ENCODE results near the gene PRKAG2.

Gene PRKAG2

DNA sequence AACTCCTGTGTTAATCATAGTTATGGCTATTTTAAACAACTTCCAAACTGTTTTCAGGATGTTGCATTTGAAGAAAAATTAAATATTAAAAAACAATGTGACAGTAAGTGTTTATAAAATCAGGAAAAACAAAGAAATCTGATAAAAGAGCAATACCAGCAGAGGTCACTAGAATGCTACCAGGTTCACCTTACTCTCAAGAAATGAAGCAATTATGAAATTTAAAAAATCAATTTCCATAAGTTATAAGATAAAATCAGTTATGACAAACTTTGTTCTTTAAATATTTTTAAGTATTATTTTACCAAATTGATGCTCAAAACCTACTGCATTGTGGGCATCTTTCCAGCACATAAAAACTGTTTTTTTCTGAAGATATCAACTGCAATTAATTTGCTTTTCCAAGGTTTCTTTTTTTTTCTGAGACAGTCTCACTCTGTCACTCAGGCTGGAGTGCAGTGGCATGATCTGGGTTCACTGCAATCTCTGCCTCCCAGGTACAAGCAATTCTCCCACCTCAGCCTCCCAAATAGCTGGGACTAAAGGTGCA is 306.5 kb downstream of the PRKAG2 start:
- no peak for DNase-seq (ENCODE audit: low read depth in 2 of 3, low spot score in 2 of 3)

DNA sequence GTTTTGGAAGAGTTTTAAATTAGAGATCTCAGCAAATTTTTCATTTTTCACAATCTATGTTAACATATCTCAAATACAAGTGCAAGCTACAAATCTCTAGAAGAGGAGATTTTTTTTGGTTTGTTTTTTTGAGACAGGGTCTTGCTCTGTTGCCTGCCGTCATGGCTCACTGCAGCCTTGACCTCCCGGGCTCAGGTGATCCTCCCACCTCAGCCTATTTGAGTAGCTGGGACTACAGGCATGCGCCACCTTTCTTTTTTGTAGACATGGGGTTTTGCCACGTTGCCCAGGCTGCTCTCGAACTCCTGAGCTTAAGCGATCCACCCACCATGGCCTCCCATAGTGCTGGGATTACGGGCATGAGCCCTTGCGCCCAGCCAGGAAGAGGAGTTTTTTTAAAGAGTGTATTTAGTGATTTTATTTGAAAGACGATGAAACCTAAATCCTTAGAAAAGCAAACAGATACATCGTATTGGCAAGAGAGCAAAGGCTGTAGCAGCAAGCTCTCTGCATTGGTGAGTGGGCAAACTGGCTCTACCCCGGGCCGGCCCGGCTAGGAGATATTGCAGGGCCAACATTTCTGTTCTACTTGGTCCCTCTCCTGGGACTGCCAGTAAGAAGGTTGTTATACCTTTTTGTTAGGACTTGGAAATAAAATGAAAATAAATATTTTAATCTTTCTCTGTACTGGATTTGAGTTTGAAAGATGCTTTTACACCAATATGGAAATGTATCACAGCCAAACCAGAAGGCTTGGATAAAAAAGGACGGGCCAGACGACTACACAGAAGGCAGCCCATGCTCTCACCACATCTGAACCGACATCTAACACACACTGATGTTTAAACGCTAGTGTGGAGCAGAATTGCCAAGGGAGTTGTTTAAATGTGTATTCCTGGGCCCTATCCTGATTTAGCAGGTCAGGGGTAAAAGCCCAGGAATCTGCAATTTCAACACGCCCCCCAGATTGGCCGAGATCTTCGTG is 307.7 kb downstream of the PRKAG2 start:
- DNase-seq (ENCODE audit: low read depth in 2 of 3, low spot score in 2 of 3), result no peak

DNA sequence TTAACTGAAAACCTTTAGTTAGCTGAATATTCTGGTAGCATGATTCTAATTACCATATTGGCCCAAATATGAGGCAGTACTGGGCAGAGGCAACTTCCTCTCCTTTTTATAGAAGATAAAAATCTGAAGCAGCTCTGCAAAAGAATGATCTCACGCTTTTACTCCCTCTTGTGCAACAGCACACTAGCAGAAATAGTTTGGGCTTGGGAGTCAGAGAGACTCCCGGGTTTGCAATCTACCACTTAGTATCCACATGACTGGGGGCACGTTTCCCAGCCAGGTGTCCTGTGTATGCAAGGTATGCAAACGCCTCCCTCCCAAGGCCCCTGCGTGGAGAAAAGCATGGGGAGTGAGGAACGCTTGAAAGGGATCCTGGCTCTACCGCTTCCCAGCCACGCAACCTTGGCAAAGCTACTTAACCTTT is 310.0 kb downstream of the PRKAG2 start:
- DNase-seq (ENCODE audit: low read depth in 2 of 3, low spot score in 2 of 3), result no peak

DNA sequence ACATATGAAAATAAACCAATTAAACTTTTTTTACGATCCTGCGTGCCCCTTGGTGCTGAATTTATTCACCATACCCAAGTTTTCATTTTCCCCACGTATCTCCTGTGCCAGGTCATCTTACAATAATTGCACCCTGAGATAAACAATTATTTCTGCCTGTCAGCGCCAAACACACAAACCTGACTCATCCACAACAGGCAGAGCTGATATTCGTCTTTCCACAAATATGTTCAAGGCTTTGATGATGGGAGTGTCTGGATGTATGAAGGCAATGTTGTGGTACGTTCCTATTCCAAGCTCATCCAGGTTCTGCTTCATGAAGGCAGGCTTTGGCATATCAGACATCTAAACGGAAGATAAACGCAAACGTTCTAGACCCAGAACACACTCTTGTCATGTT is 311.4 kb downstream of the PRKAG2 start:
- no peak for DNase-seq (ENCODE audit: low read depth in 2 of 3, low spot score in 2 of 3)

DNA sequence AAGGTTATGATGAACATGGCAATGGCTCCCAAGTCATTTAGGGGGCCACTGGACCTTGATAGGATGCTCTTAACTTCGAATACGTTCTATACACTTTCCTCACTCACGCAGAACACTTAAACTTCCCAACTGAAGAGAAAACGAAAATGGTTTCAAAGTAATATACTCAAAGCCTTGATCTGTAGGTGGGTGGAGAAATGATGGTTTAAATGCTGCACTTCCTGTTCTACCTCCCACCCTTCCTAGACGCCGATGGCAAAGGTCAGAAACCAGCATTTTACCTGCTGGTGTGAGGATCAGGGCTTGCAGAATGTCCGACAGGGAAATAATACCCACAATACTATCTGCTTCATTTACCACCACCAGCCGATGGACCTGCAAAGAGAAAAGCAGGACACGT is 316.7 kb downstream of the PRKAG2 start:
- no peak for DNase-seq (ENCODE audit: low read depth in 2 of 3, low spot score in 2 of 3)

DNA sequence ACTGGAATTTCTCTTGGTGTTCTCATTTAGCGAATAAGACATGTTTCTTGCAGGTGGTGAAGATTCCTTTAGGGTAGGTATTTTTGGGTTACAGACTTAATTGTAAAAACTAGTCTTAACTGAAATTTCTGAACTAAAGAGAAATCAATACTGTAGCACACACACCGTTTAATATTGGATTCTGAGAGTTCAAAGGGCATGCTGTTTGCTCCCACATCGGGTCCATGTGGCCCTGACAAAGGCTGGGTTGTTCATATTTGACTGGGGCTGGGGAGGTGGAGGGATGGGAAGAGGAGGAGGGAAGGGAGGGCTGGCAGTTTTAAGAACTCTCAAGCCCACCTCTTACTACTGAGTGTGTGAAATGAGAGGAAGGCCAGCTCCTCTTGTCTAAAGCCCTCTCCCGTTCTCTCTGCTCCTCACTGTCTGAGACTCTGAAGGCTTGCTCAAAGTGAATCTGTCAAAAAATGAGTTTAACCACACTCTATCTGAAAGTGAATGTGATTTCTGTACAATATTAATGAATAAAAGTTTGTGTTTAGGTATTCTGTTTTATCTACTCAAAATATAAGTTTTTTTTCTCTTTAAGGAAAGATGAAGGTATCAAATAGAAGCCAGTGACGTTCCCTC is 317.2 kb downstream of the PRKAG2 start:
- no peak for DNase-seq (ENCODE audit: low read depth in 2 of 3, low spot score in 2 of 3)

DNA sequence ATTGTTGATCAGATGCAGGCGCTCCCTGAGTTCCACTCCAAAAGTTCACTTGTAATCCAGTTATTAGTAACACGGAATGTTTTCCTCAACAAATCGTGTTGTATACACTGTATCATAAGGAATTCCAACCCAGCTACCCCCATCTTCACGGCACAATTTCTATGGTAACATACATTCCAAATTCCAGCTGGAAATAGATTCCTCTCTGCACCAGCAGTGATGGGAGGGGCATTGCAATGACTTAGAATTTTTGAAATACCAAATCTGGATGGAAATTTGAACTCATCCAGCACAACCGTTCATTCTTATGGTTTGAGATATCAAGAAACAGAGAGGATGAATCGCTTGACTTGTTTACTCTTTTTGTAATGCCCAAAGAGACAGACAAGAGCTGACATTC is 318.3 kb downstream of the PRKAG2 start:
- DNase-seq (ENCODE audit: low read depth in 2 of 3, low spot score in 2 of 3), result no peak

DNA sequence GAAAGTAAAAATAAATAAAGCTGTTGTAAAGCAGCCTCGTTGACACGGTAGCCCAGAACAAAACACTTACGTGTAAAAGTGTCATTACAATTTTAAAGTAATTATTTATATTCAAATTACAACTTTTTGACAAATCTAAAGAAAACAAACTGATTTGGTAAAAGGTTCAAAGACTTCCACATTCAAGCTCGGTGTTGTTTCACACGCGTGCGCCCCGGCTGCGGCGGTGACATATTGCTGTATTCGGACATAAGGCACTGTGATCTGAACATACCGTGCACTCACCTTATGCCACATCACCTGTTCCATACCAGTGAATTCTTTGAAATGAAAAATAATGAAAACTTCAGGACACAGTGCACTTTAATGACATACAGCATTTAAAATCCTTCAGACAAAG is 320.3 kb downstream of the PRKAG2 start:
- DNase-seq (ENCODE audit: low read depth in 2 of 3, low spot score in 2 of 3), result no peak

DNA sequence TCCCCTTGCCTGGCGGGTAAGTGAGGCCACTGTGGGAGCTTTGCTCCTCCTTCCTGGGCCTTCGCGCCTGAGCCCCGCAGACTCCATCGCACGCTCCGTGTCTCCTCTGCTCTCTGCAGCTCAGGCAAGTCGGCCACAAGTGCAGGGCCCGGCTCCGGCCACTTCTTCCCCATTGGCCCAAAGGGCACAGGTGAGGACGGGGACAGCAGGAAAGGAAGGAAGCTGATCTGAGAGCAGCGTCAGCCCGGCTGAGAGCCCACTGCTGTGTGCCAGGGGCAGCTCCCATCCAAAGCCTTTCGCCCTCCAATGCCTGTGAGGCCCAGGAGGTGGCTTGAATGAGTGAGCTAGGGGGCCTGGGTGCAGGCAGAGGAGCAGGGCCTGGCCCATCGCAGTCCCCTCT is 323.6 kb downstream of the PRKAG2 start:
- no peak for DNase-seq (ENCODE audit: low read depth in 2 of 3, low spot score in 2 of 3)

DNA sequence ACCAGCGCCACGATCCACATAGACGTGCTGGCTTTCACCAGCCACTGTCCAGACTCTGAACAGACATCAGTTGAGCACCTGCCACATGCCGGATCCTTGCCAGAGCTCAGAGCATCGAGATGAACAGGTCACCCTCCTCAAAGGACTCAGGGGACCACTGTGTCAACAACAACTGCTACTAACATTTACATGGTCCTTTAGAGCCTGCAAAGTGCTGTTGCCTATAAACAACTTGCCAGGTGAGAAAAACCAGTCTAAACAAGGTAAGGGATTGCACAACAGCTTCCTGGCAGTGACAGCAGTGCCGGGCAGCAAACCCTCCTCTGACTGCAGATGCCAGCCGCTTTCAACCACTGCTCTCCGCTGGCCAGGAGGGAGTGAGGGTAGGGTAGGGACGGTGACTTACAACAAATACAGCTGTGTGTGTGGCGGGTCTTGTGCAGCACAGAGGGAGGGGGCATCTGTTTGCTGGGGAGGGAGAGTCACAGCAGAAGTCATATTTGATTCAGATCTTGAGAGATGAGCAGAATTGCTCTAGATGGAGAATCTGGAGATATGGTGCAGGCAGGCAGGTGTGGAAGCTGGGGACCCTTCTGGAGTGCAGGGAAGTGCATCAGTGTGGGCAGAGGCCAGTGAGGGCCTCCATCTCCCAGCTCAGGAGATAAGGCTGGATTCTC is 324.4 kb downstream of the PRKAG2 start:
- DNase-seq (ENCODE audit: low read depth in 2 of 3, low spot score in 2 of 3), result no peak

DNA sequence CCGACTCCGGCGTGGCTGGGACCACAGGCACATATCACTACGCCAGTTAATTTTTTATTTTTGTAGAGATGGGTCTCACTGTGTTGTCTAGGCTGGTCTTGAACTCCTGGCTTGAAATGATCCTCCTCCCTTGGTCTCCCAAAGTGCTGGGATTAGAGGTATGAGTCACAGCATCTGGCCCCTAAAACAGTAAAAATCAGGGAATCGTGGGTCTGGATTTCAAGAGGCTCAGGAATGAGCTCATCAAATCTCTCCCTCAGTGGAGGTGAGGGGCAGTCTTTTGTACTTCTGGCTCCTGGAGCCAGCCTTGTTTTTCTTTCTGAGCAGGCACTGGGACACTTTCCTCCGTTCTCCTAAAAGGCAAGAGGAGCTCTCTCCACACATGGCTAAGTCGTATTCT is 325.1 kb downstream of the PRKAG2 start:
- DNase-seq (ENCODE audit: low read depth in 2 of 3, low spot score in 2 of 3), result no peak

DNA sequence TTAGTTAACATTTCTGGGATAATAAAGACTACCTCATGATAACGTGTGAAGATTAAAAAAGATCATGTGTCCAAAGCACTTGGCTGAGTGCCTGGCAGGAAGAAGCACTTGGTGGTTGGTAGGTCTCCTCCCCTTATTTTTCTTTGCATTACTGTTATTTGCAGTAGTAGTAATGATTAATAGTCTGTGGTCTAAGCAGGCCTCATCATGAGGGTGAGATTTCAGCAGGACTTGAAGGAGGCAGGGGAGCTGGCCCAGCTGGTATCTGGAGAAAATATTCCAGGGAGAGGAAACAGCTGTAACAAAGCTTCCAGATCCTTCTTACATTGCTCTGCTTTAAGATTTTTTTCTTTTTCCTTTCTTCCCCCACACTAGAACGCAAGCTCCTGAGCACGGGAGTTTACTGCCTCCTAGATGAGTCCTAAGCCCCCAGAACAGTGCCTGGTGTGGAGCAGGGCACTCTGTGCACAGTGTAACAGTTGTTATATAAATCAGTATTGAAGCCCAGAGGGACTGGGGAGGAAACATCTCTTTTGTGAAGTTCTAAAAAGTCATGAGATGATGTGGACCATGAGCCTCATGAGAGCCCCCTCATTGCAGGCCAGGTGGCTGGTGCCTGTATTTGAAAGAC is 326.1 kb downstream of the PRKAG2 start:
- no peak for DNase-seq (ENCODE audit: low read depth in 2 of 3, low spot score in 2 of 3)

DNA sequence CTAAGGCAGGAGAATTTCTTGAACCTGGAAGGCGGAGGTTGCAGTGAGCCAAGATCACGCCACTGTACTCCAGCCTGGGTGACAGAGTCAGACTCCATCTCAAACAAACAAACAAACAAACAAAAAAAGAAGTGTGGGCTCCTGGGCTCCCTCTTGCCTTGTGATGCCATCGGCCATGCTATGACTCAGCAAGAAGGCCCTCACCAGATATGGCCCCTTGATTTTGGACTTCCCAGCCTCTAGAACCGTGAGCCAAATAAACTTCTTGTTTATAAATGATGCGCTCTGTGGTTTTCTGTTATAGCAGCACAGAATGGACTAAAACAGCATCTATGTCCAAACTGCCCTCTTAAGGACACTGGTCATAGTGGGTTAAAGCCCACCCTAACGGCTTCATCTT is 327.3 kb downstream of the PRKAG2 start:
- no peak for DNase-seq (ENCODE audit: low read depth in 2 of 3, low spot score in 2 of 3)

DNA sequence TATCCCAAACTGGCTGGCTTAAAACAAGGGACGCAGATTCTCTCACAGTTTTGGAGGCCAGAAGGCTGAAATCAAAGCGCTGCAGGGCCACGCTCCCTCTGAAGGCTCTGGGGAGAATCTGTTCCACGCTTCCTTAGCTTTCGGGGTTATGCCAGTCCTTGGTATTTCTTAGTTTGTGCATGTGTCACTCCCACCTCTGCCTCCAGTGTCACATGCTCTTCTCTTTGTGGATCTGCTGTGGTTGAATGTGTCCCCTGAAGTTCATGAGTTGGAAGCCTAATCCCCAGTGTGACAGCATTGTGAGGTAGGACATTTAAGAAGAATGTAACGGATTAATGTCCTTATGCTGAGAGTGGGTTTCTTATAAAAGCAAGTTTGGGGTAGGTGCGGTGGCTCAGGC is 327.8 kb downstream of the PRKAG2 start:
- no peak for DNase-seq (ENCODE audit: low read depth in 2 of 3, low spot score in 2 of 3)

DNA sequence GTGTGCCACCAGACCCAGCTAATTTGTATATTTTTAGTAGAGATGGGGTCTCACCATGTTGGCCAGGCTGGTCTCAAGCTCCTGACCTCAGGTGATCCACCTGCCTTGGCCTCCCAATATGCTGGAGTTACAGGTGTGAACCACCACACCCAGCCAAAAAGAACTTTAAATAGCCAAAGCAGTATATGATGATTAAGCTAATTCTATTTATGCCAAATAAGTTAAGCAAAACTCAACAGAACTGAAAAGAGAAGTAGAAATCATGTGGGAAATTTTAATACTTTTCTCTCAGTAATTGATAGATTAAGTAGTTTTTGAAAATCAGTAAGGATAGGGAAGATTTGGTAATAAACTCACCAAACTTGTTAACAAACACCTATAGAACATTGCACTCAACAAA is 332.7 kb downstream of the PRKAG2 start:
- no peak for DNase-seq (ENCODE audit: low read depth in 2 of 3, low spot score in 2 of 3)

DNA sequence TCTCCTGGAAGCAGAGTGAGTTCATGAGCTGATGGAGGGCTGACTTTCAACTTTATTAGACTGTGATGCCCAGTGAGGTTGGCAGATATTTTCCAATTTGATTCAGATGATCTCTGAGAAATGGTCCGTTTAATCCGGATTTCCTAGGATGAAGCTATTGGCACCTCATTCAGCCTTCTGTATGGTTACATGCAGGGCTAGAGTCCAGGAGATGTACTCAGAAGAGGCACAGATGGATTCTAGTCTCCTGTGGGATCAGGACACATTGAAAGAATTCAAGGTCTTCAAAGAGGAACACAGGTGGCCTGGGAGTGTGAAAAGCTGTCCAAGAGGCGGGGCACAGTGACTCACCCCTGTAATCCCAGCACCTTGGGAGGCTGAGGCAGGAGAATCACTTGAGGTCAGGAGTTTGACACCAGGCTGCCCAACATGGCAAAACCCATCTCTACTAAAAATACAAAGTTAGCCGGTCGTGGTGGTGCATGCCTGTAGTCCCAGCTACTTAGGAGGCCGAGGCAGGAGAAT is 334.2 kb downstream of the PRKAG2 start:
- no peak for DNase-seq (ENCODE audit: low read depth in 2 of 3, low spot score in 2 of 3)

DNA sequence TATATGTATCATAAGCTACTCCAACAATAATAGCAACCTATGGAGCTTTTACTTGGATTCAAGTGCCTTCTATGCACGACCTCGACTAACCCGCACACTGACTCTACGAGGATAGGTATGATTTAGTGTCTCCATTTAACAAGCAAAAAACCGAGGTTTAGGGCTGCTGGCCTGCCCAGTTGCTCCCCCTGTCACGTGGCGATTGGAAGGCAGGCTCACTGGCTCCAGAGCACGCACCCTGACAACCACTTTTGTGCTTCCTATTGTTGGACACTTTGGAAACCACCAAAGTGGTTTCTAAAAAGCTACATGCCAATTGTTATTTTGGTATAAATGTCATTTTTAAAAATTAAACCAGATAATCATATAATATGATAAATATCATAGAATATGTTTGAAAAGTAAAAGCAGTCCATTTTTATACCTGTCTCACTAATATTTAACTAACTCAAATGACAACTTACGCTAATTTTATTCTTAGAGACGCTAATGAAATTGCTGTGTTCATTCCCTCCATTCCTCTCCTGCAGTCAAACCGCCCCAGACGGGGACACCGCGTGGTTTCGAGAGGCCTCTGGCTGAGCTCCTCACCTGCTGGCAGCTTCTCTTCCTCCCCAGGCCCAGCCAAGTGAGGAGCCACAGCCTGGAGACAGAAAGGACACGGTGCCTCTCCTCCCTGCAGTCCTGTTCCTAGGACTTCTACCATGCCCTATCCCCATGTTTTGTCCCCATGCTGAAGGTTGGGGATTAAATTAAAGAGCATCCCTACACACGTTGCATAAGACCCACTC is 335.0 kb downstream of the PRKAG2 start:
- DNase-seq (ENCODE audit: low read depth in 2 of 3, low spot score in 2 of 3), result no peak

DNA sequence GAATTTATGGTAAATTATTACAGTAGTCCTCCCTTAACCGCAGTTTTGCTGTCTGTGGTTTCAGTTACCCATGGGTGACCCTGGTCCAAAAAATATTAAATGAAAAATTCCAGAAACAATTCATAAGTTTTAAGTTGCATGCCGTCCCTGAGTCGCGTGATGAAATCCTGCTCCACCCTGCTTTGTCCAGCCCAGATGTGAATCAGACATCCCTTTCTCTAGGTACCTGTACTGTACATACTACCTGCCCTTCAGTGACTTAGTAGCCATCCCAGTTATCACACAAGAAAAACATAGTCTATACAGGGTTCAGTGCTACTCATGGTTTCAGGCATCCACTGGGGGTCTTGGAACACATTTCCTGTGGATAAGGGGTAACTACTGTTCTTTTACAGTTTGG is 336.8 kb downstream of the PRKAG2 start:
- no peak for DNase-seq (ENCODE audit: low read depth in 2 of 3, low spot score in 2 of 3)

DNA sequence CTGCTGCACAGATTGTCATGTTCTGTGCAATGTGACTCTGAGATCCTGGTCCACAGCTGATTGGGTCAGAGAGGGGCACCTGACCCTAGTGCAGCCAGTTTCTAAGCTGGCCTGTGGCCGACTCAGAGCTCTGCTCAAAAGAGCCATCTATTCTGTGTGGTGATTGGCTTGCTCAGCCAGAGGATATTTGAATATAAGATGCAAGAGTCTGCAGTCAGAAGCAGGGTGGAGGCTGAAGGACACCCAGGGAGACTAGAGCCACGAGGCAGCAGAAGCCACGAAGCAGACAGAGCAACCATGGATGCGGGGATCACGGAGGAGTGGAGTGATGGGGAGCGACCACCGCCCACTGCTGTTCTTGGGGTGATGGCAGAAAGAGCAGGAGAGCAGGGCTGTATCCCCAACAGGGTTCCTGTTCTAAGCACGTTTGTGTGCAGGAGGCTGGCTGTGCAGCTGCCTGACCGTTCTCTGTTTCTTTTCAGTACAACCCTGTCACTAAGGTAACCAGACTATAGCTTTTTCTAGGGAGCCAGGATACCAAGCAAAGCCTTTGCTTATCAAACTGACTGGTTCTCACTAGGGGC is 337.7 kb downstream of the PRKAG2 start:
- no peak for DNase-seq (ENCODE audit: low read depth in 2 of 3, low spot score in 2 of 3)

Measured in activated CD8-positive, alpha-beta memory T cell treated with anti-CD3 and anti-CD28 coated beads for 48 hours (primary cell).